Activated T-cell treated with anti-CD3 and anti-CD28 coated beads, Interleukin-2, amount 50 U/mL, for 24 hours (primary cell): ENCODE data around the gene TBX2.

Experiments
- DNase-seq: peaks from one replicate; pipeline ENCODE4 v3.0.0-alpha.2; 2020
- H3K27ac Mint-ChIP-seq: 2 replicates; pipeline ENCODE4 v1.8.0; 2020; ENCODE audit warnings: mild to moderate bottlenecking, mixed read lengths
- H3K27me3 Mint-ChIP-seq: 2 replicates; pipeline ENCODE4 v1.8.0; 2020; ENCODE audit warnings: mixed read lengths
- H3K36me3 Mint-ChIP-seq: 2 replicates; pipeline ENCODE4 v1.8.0; 2020; ENCODE audit warnings: low read depth, mixed read lengths
- H3K4me1 Mint-ChIP-seq: 2 replicates; pipeline ENCODE4 v1.8.0; 2020; ENCODE audit warnings: low read depth, mixed read lengths
- H3K4me3 Mint-ChIP-seq: 2 replicates; pipeline ENCODE4 v1.8.0; 2020; ENCODE audit warnings: mild to moderate bottlenecking, moderate library complexity, mixed read lengths
- H3K9me3 Mint-ChIP-seq: 2 replicates; pipeline ENCODE4 v1.8.0; 2020; ENCODE audit warnings: mixed read lengths

The TBX2 gene

GRCh38 chr17:61398721-61399130 is 917 bp upstream of the TBX2 start:
- DNase-seq = no peak
- H3K27ac Mint-ChIP-seq = peak overlapping the region; percentile 9

GRCh38 chr17:61400066-61400716 is 548 bp downstream of the TBX2 start:
- Mint-ChIP-seq H3K27me3 (peaks cover 68% of the 10 kb centered on the region), H3K9me3 (no peaks in the 10 kb centered on the region), H3K36me3 (no peaks in the 10 kb centered on the region), H3K4me3 (peak overlapping the region; percentile 58), H3K27ac (no peak overlapping the region), H3K4me1 (peaks cover 49% of the 10 kb centered on the region)
- DNase-seq = no peak

More at GRCh38 chr17:61398721-61399130, 917 bp upstream of the TBX2 start:
- Mint-ChIP-seq H3K27me3 (peaks cover 65% of the 10 kb centered on the region), H3K36me3 (no peaks in the 10 kb centered on the region), H3K9me3 (no peaks in the 10 kb centered on the region), H3K4me3 (peak overlapping the region; percentile 51), H3K4me1 (peaks cover 40% of the 10 kb centered on the region)

GRCh38 chr17:61400717-61401388 is 1.2 kb downstream of the TBX2 start:
- peaks cover 62% of the 10 kb centered on the region for H3K27me3 Mint-ChIP-seq
- peak; percentile 51 for DNase-seq
- no peaks in the 10 kb centered on the region for H3K9me3 Mint-ChIP-seq
- H3K4me3 Mint-ChIP-seq = peak overlapping the region; percentile 58
- H3K27ac Mint-ChIP-seq = no peak overlapping the region
- peaks cover 46% of the 10 kb centered on the region for H3K4me1 Mint-ChIP-seq
- H3K36me3 Mint-ChIP-seq = no peaks in the 10 kb centered on the region

GRCh38 chr17:61401389-61402072 is 1.9 kb downstream of the TBX2 start:
- Mint-ChIP-seq H3K27ac (no peak overlapping the region), H3K4me1 (peaks cover 44% of the 10 kb centered on the region), H3K36me3 (no peaks in the 10 kb centered on the region), H3K9me3 (no peaks in the 10 kb centered on the region), H3K27me3 (peaks cover 66% of the 10 kb centered on the region), H3K4me3 (no peak overlapping the region)
- no peak for DNase-seq

- DNase-seq = no peak
- peaks cover 72% of the 10 kb centered on the region for H3K27me3 Mint-ChIP-seq
- no peak overlapping the region for H3K27ac Mint-ChIP-seq
- peaks cover 44% of the 10 kb centered on the region for H3K4me1 Mint-ChIP-seq
- H3K9me3 Mint-ChIP-seq = no peaks in the 10 kb centered on the region
- no peak overlapping the region for H3K4me3 Mint-ChIP-seq
- H3K36me3 Mint-ChIP-seq = no peaks in the 10 kb centered on the region
Measured at GRCh38 chr17:61402073-61402541, 2.5 kb downstream of the TBX2 start.

- no peak overlapping the region for H3K27ac Mint-ChIP-seq
- DNase-seq = peak; percentile 63
- no peaks in the 10 kb centered on the region for H3K9me3 Mint-ChIP-seq
- peak overlapping the region; percentile 60 for H3K4me3 Mint-ChIP-seq
- no peaks in the 10 kb centered on the region for H3K36me3 Mint-ChIP-seq
- H3K27me3 Mint-ChIP-seq = peaks cover 74% of the 10 kb centered on the region
- H3K4me1 Mint-ChIP-seq = peaks cover 44% of the 10 kb centered on the region
Measured at GRCh38 chr17:61402978-61403800, 3.5 kb downstream of the TBX2 start.

GRCh38 chr17:61403801-61404662 is 4.4 kb downstream of the TBX2 start:
- DNase-seq = peak; percentile 46
- Mint-ChIP-seq H3K4me1 (peaks cover 44% of the 10 kb centered on the region), H3K4me3 (peak overlapping the region; percentile 35), H3K36me3 (no peaks in the 10 kb centered on the region), H3K27ac (no peak overlapping the region), H3K9me3 (no peaks in the 10 kb centered on the region), H3K27me3 (peaks cover 76% of the 10 kb centered on the region)

- no peak overlapping the region for H3K4me3 Mint-ChIP-seq
Measured at GRCh38 chr17:61404663-61404912, 4.9 kb downstream of the TBX2 start.

GRCh38 chr17:61404913-61405685 is 5.5 kb downstream of the TBX2 start:
- Mint-ChIP-seq H3K4me3 (no peak overlapping the region), H3K4me1 (peaks cover 48% of the 10 kb centered on the region)
- DNase-seq = peak; percentile 52

More at GRCh38 chr17:61404663-61404912, 4.9 kb downstream of the TBX2 start:
- Mint-ChIP-seq H3K27me3 (peaks cover 78% of the 10 kb centered on the region), H3K9me3 (no peaks in the 10 kb centered on the region), H3K27ac (no peak overlapping the region), H3K36me3 (no peaks in the 10 kb centered on the region), H3K4me1 (peaks cover 44% of the 10 kb centered on the region)
- DNase-seq = no peak

GRCh38 chr17:61405686-61406536 is 6.3 kb downstream of the TBX2 start:
- peaks cover 85% of the 10 kb centered on the region for H3K27me3 Mint-ChIP-seq
- H3K9me3 Mint-ChIP-seq = no peaks in the 10 kb centered on the region
- no peak overlapping the region for H3K4me3 Mint-ChIP-seq
- no peak overlapping the region for H3K27ac Mint-ChIP-seq
- DNase-seq = peak; percentile 35
- no peaks in the 10 kb centered on the region for H3K36me3 Mint-ChIP-seq
- peaks cover 50% of the 10 kb centered on the region for H3K4me1 Mint-ChIP-seq

More at GRCh38 chr17:61404913-61405685, 5.5 kb downstream of the TBX2 start:
- H3K9me3 Mint-ChIP-seq = no peaks in the 10 kb centered on the region
- peaks cover 82% of the 10 kb centered on the region for H3K27me3 Mint-ChIP-seq
- no peak overlapping the region for H3K27ac Mint-ChIP-seq
- no peaks in the 10 kb centered on the region for H3K36me3 Mint-ChIP-seq

GRCh38 chr17:61406537-61406845 is 6.8 kb downstream of the TBX2 start:
- Mint-ChIP-seq H3K36me3 (no peaks in the 10 kb centered on the region), H3K27me3 (peaks cover 82% of the 10 kb centered on the region), H3K4me1 (peaks cover 46% of the 10 kb centered on the region), H3K27ac (no peak overlapping the region), H3K9me3 (no peaks in the 10 kb centered on the region), H3K4me3 (no peak overlapping the region)
- DNase-seq = no peak

- H3K9me3 Mint-ChIP-seq = no peaks in the 10 kb centered on the region
- H3K36me3 Mint-ChIP-seq = no peaks in the 10 kb centered on the region
- no peak overlapping the region for H3K4me3 Mint-ChIP-seq
- DNase-seq = no peak
- H3K4me1 Mint-ChIP-seq = peaks cover 44% of the 10 kb centered on the region
- no peak overlapping the region for H3K27ac Mint-ChIP-seq
- H3K27me3 Mint-ChIP-seq = peaks cover 76% of the 10 kb centered on the region
Measured at GRCh38 chr17:61406971-61407911, 7.6 kb downstream of the TBX2 start.
